Gastroesophageal sphincter (tissue), 3 donors: ENCODE data around the gene ORC3.

Source experiments
- CTCF ChIP-seq, 4 experiments: fragments of 200-600 bp in 2 of 4; fragments of 450-650 bp in 2 of 4; sonication (generic) in 1 of 4; IDR thresholded peaks; one replicate each; pipeline ENCODE4 v1.5.1; 2017 to 2019; ENCODE audit warnings: antibody characterized with exemption in 4 of 4, mild to moderate bottlenecking in 2 of 4, moderate library complexity in 2 of 4
- POLR2A ChIP-seq, 2 donors: fragments of 450-650 bp; IDR thresholded peaks; one replicate each; pipeline ENCODE4 v1.6.1; 2017; ENCODE audit warnings: antibody characterized with exemption in 2 of 2, mild to moderate bottlenecking in 2 of 2, moderate library complexity in 1 of 2
- POLR2AphosphoS5 ChIP-seq: sonication (generic); formaldehyde crosslinking; IDR thresholded peaks from one replicate; pipeline ENCODE4 v1.6.1; 2017; ENCODE audit warnings: antibody characterized with exemption

- TF ChIP-seq POLR2A (IDR thresholded peaks at IDR 0.05) (no peak), CTCF (IDR thresholded peaks at IDR 0.05) (no peak), POLR2AphosphoS5 (no peak)
These were observed 84.4 kb downstream of the ORC3 start for GRCh38 chr6:87674290-87674689.
